ENCODE results near the gene SAMHD1. TPM values are rescaled to one million over a fixed set of nuclear protein-coding genes. Genes with fewer than 3 reads are reported as not detected.
"Not testable (repeated sequence)": the region's sequence is repeated elsewhere in the genome, so short reads cannot be mapped to it uniquely, and the experiment has no call there.

SAMHD1 gene
- total RNA-seq: 11.6 and 12.8 TPM in 2 replicates
- total RNA-seq (2013): 26.3 TPM
- polyA plus RNA-seq: 7.9 and 9.4 TPM in 2 replicates
- 9.4 and 18.9 TPM in 2 replicates for polyA minus RNA-seq

DNA sequence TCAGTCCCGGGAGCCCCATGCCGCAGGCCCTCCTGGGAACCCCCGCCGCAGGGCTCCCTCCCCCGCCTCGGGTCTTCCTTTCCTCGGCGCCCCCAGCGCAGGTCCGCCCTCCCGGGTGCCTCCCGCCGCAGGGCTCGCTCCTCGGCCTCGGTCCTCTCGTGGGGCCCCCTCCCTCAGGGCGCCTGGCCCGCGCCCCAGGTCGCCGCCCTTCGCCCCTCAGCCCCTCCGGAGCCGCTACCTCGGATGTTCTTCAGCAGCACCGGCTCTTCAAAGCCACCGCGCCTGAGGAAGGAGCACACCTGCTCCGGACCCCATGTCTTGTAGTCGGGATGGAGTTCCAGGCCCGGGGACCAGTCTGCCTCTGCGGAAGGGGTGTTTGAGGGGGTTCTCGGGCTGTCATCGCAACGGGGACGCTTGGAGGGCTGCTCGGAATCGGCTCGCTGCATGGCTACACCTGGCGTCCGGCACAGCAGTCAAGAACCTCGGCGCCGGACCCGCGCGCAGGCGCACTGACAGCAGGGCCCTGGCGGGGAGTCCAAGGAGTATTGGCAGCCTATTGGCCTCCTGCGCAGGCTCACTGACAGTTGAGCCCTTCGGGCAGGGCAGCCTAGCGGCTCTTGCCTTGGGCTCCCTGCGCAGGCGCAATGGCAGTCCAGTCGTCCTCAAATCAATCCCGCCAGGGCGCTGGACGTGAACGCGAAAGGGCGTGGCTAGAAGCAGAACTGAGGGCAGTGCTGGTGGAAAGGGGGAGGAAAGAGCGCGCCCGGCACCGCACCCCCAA, at the start of gene SAMHD1:
Gene SAMHD1 (minus strand): TSS at position 511 of the 781 bp plus-strand sequence. CDS start 65 bp downstream, at position 446.
- ChIA-PET POLR2A (no interaction called here), CTCF (no interaction called here)
- no peaks in the 10 kb centered on the region for H3K9me3 ChIP-seq (ENCODE audit: control extremely low read depth in 1 of 3, control insufficient read depth in 2 of 3, insufficient read depth in 1 of 3, low read length in 2 of 3)
- H3K4me1 ChIP-seq (ENCODE audit: control insufficient read depth in 2 of 2, insufficient read depth in 2 of 2, low read length in 2 of 2): peaks cover 20 to 23% of the 10 kb centered on the region in 2 donors
- peaks cover 5% of the 10 kb centered on the region for H4K20me1 ChIP-seq (ENCODE audit: control insufficient read depth, insufficient read depth, low read length, poor library complexity, severe bottlenecking)
- Mint-ChIP-seq H3K27ac (peak within 1 kb of the TSS; percentile 95), H3K4me3 (peak within 1 kb of the TSS; percentile 99), H3K9me3 (ENCODE audit: insufficient read depth) (no peaks in the 10 kb centered on the region), H3K27me3 (no peaks in the 10 kb centered on the region), H3K4me1 (peaks cover 27% of the 10 kb centered on the region)
- H3K27ac ChIP-seq (ENCODE audit: low read length in 2 of 2): peak within 1 kb of the TSS; percentile 48 to 78
- WGBS (ENCODE audit: insufficient coverage): under 1% methylated on average over 66 of the region's 66 CpGs
- intact Hi-C loops (cut with micrococcal nuclease): loop anchor here (1.0 to 5.0 kb wide), 7 partner anchors 56 to 741 kb away; partner anchors contain the start of genes CTNNBL1, DSN1, MROH8 and RPN2
- ATAC-seq (ENCODE audit: low read depth) (peak; percentile 96), DNase-seq (peak; percentile 90)
- H3K27me3 ChIP-seq (replicated peaks in 1 of 4; ENCODE audit: control extremely low read depth in 1 of 4, control insufficient read depth in 3 of 4, insufficient read depth in 4 of 4, low read length in 3 of 4): no peaks in the 10 kb centered on the region
- peak within 1 kb of the TSS; percentile 81 to 93 (median 88) for H3K4me3 ChIP-seq (ENCODE audit: control extremely low read depth in 1 of 5, extremely low read depth in 1 of 5, insufficient read depth in 1 of 5, low read depth in 2 of 5, low read length in 4 of 5)
- H3K79me2 ChIP-seq (ENCODE audit: control insufficient read depth, insufficient read depth, low read length): peaks cover 24% of the 10 kb centered on the region
- H3K36me3 ChIP-seq (replicated peaks in 1 of 2; ENCODE audit: control extremely low read depth in 1 of 2, control insufficient read depth in 1 of 2, extremely low read depth in 1 of 2, insufficient read depth in 2 of 2, low read length in 1 of 2): no peaks in the 10 kb centered on the region
- no peak for TF ChIP-seq EZH2 (IDR thresholded peaks at IDR 0.05; ENCODE audit: borderline replicate concordance, insufficient read depth, low read depth, low read length, poor library complexity, severe bottlenecking)
- TF ChIP-seq, protein P1, sequence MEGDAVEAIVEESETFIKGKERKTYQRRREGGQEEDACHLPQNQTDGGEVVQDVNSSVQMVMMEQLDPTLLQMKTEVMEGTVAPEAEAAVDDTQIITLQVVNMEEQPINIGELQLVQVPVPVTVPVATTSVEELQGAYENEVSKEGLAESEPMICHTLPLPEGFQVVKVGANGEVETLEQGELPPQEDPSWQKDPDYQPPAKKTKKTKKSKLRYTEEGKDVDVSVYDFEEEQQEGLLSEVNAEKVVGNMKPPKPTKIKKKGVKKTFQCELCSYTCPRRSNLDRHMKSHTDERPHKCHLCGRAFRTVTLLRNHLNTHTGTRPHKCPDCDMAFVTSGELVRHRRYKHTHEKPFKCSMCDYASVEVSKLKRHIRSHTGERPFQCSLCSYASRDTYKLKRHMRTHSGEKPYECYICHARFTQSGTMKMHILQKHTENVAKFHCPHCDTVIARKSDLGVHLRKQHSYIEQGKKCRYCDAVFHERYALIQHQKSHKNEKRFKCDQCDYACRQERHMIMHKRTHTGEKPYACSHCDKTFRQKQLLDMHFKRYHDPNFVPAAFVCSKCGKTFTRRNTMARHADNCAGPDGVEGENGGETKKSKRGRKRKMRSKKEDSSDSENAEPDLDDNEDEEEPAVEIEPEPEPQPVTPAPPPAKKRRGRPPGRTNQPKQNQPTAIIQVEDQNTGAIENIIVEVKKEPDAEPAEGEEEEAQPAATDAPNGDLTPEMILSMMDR (IDR thresholded peaks at IDR 0.05): no peak
- H3K9ac ChIP-seq (ENCODE audit: low read length): peak within 1 kb of the TSS; percentile 93
- H3K4me2 ChIP-seq (replicated peaks; ENCODE audit: low read depth, low read length, poor library complexity, severe bottlenecking): peak within 1 kb of the TSS; percentile 89
- peak within 1 kb of the TSS; percentile 99 for H2AFZ ChIP-seq (ENCODE audit: insufficient read depth, low read depth, low read length, poor library complexity, severe bottlenecking)

DNA sequence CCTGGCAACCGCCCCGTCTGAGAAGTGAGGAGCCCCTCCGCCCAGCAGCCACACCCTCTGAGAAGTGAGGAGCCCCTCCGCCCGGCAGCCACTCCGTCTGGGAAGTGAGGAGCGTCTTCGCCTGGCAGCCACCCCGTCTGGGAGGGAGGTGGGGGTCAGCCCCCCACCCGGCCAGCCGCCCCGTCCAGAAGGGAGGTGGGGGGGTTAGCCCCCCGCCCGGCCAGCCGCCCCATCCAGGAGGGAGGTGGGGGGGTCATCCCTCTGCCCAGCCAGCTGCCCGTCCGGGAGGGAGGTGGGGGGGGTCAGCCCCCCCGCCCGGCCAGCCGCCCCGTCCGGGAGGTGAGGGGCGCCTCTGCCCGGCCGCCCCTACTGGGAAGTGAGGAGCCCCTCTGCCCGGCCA, 48.7 kb upstream of the SAMHD1 start:
- H3K27me3 ChIP-seq (replicated peaks in 1 of 4; ENCODE audit: control extremely low read depth in 1 of 4, control insufficient read depth in 3 of 4, insufficient read depth in 4 of 4, low read length in 3 of 4); H4K20me1 ChIP-seq (ENCODE audit: control insufficient read depth, insufficient read depth, low read length, poor library complexity, severe bottlenecking); H2AFZ ChIP-seq (ENCODE audit: insufficient read depth, low read depth, low read length, poor library complexity, severe bottlenecking); POLR2A ChIA-PET; H3K79me2 ChIP-seq (ENCODE audit: control insufficient read depth, insufficient read depth, low read length); intact Hi-C loops (cut with micrococcal nuclease); H3K4me1 ChIP-seq (ENCODE audit: control insufficient read depth in 2 of 2, insufficient read depth in 2 of 2, low read length in 2 of 2); H3K9ac ChIP-seq (ENCODE audit: low read length); H3K36me3 ChIP-seq (replicated peaks in 1 of 2; ENCODE audit: control extremely low read depth in 1 of 2, control insufficient read depth in 1 of 2, extremely low read depth in 1 of 2, insufficient read depth in 2 of 2, low read length in 1 of 2); H3K9me3 ChIP-seq (ENCODE audit: control extremely low read depth in 1 of 3, control insufficient read depth in 2 of 3, insufficient read depth in 1 of 3, low read length in 2 of 3); H3K27ac Mint-ChIP-seq; H3K27ac ChIP-seq (ENCODE audit: low read length in 2 of 2); H3K4me2 ChIP-seq (replicated peaks; ENCODE audit: low read depth, low read length, poor library complexity, severe bottlenecking); H3K4me1 Mint-ChIP-seq; ATAC-seq (ENCODE audit: low read depth); CTCF ChIA-PET; H3K27me3 Mint-ChIP-seq; H3K4me3 Mint-ChIP-seq; H3K4me3 ChIP-seq (ENCODE audit: control extremely low read depth in 1 of 5, extremely low read depth in 1 of 5, insufficient read depth in 1 of 5, low read depth in 2 of 5, low read length in 4 of 5); DNase-seq; H3K9me3 Mint-ChIP-seq (ENCODE audit: insufficient read depth): not testable (repeated sequence)
- WGBS (ENCODE audit: insufficient coverage): no CpG with 5 or more reads among the region's 26 CpGs
